ENCODE results near the gene PPP1R13B.

Gene PPP1R13B

DNA sequence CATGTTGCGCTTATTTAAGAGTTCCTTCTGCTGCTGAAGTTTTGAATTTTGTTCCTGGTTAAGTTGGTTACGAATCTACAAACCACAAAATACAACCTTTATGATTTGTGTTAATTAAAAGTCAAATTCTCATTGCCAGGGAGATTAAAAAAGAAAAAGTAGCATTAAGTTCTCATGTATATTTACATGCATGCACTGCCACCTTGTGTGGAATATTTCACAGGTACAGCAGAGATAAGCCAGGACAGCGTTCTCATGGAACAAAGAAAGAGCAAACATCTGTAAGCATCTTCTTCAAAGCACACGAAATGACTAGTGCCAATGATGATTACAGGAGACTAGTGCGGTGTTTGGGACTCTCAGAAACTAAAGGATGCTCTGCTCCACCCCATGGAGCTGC lies 97.5 kb downstream of the PPP1R13B start:
- TF ChIP-seq, protein P1, sequence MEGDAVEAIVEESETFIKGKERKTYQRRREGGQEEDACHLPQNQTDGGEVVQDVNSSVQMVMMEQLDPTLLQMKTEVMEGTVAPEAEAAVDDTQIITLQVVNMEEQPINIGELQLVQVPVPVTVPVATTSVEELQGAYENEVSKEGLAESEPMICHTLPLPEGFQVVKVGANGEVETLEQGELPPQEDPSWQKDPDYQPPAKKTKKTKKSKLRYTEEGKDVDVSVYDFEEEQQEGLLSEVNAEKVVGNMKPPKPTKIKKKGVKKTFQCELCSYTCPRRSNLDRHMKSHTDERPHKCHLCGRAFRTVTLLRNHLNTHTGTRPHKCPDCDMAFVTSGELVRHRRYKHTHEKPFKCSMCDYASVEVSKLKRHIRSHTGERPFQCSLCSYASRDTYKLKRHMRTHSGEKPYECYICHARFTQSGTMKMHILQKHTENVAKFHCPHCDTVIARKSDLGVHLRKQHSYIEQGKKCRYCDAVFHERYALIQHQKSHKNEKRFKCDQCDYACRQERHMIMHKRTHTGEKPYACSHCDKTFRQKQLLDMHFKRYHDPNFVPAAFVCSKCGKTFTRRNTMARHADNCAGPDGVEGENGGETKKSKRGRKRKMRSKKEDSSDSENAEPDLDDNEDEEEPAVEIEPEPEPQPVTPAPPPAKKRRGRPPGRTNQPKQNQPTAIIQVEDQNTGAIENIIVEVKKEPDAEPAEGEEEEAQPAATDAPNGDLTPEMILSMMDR (IDR thresholded peaks at IDR 0.05; ENCODE audit: insufficient read depth, low read depth, low read length, missing control alignments), result no peak
- no peak for DNase-seq (ENCODE audit: low read depth)
- no peak overlapping the region for H3K4me3 ChIP-seq (ENCODE audit: low read length)

DNA sequence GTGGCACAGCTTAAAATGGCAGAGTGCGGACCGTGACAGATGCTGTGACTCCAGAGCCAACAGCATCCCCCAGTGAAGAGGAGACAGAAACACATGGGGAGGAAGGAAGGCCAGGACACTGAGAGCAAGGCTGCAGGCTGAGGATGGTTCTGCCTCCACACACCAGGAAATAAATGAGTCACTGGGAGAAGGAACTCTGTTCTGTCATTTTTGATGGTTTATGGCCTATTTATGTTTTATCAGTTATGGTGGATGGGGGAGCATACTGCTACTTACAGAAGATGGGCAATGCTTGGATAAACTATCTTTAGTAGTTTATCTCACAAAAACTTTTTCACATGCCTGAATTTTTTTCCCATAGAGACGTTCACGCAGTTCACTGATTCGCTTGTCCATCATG lies 97.9 kb downstream of the PPP1R13B start:
- DNase-seq (ENCODE audit: low read depth), result no peak
- TF ChIP-seq, protein P1 (IDR thresholded peaks at IDR 0.05; ENCODE audit: insufficient read depth, low read depth, low read length, missing control alignments), result no peak
- H3K4me3 ChIP-seq (ENCODE audit: low read length), result no peak overlapping the region

DNA sequence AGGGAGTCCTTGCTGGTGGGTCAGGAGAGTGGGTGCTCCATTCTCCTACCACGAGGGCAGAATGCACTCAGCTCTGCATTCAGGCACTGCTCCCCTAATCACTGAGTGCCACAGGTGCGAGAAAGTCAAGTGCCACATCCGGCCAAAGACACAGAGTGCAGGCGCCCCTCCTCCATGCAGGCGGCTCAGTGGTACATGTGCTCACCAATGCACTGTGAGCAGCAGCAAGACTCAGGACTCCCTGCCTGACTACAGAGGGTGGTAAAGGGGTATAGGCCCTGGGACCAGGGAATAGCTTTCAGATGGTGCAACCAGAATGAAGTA lies 98.9 kb downstream of the PPP1R13B start:
- TF ChIP-seq, protein P1 (IDR thresholded peaks at IDR 0.05; ENCODE audit: insufficient read depth, low read depth, low read length, missing control alignments), result no peak
- H3K4me3 ChIP-seq (ENCODE audit: low read length), result no peak overlapping the region
- no peak for DNase-seq (ENCODE audit: low read depth)

DNA sequence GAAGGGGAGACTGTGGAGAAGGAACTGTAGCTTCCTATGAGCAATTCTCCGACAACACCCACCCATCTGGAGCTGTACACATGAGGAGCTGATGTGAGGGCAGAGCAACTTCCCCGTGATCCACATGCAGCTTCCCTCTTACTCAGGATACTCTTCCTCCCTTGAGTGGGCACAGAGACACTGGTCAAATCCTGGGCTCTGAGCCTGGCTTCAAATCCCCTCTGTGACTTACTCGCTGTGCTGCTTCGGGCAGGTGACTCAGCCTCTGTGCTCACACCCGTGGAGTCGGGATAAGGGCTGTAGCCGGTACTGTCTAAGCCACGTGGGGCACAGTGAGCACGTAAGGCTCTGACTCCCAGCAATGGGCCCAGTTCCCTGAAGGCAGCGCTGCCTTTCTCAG lies 100.7 kb downstream of the PPP1R13B start:
- DNase-seq (ENCODE audit: low read depth), result peak; percentile 61
- H3K4me3 ChIP-seq (ENCODE audit: low read length), result no peak overlapping the region
- TF ChIP-seq, protein P1 (IDR thresholded peaks at IDR 0.05; ENCODE audit: insufficient read depth, low read depth, low read length, missing control alignments), result no peak

DNA sequence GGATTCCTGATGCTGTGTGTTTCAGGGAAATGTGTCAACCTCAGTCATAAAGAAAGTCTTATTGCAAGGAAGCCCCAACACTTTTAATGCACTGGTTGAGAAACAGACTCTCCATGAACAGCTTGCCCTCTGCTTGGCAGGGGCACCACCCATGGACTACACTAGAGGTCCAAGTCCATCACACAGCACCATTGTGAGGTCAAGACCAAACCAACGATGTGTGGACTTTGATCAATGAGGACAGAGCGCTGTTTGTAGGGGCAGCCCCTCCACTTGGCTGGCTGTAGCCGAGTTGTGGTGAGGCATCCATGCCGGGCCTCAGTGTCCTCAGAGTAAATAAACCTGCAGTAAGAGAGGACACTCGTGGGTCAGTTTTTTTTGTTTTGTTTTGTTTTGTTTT lies 102.0 kb downstream of the PPP1R13B start:
- no peak for DNase-seq (ENCODE audit: low read depth)
- TF ChIP-seq, protein P1 (IDR thresholded peaks at IDR 0.05; ENCODE audit: insufficient read depth, low read depth, low read length, missing control alignments), result no peak
- no peak overlapping the region for H3K4me3 ChIP-seq (ENCODE audit: low read length)

DNA sequence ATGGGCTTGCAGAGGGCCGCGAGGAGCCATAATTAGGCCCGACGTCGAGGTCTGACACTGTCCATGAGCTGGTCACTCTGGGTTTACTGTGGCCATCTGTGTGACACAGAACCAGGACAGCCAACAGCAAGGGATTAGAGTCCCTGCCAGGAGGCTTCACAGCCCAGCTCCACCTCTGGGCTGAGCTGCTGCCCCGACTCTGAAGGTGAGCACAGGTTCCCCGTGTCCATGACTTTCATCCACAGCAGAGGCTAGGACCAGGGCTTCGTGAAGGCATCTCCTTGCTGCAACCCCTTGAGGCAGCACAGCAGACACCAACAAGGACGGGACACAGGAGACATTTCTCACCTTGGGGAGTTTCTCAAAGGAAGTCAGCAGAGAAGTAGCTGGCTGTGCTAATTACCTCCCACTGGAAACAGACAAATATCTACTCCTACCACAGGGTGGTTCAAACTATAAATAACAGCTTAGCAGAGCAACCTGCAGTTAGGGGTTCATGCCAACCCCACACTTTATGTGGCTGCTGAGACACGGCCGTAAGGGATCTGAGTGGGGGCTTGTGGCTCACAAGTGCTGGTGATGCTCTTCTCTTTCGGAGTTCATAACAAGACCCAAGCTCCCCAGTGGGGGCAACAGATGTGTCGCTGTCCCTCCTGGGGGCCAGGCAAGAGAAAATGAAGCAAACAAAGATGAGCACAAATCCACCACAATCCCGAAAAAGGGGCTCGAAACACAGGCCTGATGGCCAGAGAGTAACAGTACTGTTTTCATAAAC lies 102.6 kb downstream of the PPP1R13B start:
- H3K4me3 ChIP-seq (ENCODE audit: low read length), result no peak overlapping the region
- DNase-seq (ENCODE audit: low read depth), result no peak
- TF ChIP-seq, protein P1 (IDR thresholded peaks at IDR 0.05; ENCODE audit: insufficient read depth, low read depth, low read length, missing control alignments), result no peak

DNA sequence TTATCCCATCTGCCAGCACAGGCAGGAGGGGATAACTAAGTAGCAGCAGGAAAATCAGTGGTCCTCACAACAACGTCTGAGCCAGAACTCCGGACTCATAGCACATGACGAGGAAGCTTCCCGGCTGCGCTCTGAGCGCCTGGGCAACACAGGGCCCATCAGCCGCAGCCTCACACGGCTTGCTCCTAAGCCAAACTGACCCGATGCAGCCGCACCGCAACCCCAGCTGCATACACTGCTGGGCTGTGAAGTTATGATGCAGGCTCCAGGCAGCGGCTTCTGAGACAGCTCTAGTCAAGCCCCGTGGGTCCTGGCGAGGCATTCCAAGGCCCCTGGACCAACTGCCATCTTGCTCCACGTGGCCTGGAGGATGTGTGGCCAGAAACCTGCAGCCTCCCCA lies 103.7 kb downstream of the PPP1R13B start:
- TF ChIP-seq, protein P1 (IDR thresholded peaks at IDR 0.05; ENCODE audit: insufficient read depth, low read depth, low read length, missing control alignments), result no peak
- no peak for DNase-seq (ENCODE audit: low read depth)
- no peak overlapping the region for H3K4me3 ChIP-seq (ENCODE audit: low read length)

Data from epithelial cell of esophagus (primary cell).